ENCODE measurements around the gene RPL39L. TPM values are rescaled to one million over a fixed set of nuclear protein-coding genes. Genes with fewer than 3 reads are reported as not detected.

The RPL39L gene
- total RNA-seq, 4 donors from 2014 or later = 5.4 to 8.9 (median 7.4) TPM

GRCh38 chr3:187102073-187102634 lies 37.1 kb downstream of the RPL39L start:
- H3K9me3 ChIP-seq = peaks cover 0 to 12% (median 0%) of the 10 kb centered on the region in 3 donors
- H3K4me3 ChIP-seq = peak overlapping the region; percentile 17 to 41
- no peak for ATAC-seq
- 60% methylated on average over 1 of the region's 1 CpG; no CpG with 5 or more reads in 1 of the 2 donors for WGBS, 2 donors (ENCODE audit: low coverage in 1 of 2)
- no peaks in the 10 kb centered on the region for H3K27me3 ChIP-seq
- no peak for TF ChIP-seq POLR2AphosphoS5 (IDR thresholded peaks at IDR 0.05)
- TF ChIP-seq EP300 (IDR thresholded peaks at IDR 0.05) = no peak
- TF ChIP-seq CTCF (IDR thresholded peaks at IDR 0.05) = no peak
- TF ChIP-seq POLR2A (IDR thresholded peaks at IDR 0.05) = no peak
- H3K4me1 ChIP-seq = peaks cover 0 to 24% (median 3%) of the 10 kb centered on the region in 3 donors
- H3K36me3 ChIP-seq = no peaks in the 10 kb centered on the region
- H3K27ac ChIP-seq = peak overlapping the region in 3 of 4 donors; percentile 61 to 73 (median 70)

DNA sequence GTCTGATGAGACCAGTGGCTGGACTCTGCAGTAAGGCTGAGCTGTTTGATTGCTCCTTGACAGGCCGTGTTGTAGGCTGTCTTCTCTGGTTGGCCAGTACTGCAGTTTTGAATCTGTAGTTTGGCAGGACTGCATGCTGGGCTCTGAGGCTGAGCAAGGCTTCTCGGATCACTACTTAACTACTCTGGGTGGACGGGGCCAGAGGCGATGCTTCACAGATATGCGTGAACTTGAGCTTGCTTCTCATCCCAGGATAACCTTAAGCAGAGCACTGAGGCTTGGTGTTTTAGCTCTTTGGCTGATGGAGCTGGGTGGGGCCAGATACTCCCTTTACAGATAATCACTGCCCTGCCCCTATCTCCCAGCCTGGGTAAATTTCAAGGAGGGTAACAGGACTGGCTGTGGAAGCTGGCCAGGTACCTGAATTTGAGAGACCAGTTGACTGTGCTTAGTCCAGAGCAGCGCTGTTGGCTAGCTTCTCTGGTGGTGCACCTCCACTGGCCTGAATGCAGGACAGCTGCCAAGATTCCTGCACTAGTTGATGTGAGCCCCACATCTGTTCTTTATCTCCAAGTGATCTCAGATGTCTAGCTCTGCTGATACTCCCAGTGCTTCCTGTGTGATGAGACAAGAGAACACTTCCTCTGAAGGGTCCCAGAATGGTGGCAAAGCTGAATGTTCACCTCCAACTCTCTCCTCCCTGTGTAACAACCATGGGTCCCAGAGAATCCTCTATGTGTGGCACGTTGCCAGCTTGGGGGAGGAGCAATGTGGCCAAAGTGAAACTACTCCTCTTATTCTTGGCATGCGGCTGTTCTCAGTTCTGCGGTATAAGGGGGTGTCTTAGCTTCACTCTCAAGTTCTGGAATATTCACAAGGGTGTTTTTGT lies 37.9 kb downstream of the RPL39L start:
- peak overlapping the region; percentile 17 to 41 for H3K4me3 ChIP-seq
- peak overlapping the region in 3 of 4 donors; percentile 61 to 73 (median 70) for H3K27ac ChIP-seq
- TF ChIP-seq POLR2AphosphoS5 (IDR thresholded peaks at IDR 0.05) = peak; percentile 12
- TF ChIP-seq POLR2A (IDR thresholded peaks at IDR 0.05) = no peak
- TF ChIP-seq EP300 (IDR thresholded peaks at IDR 0.05) = no peak
- no peaks in the 10 kb centered on the region for H3K27me3 ChIP-seq
- WGBS, 2 donors (ENCODE audit: low coverage in 1 of 2) = 13 to 14% methylated on average over 1 to 5 of the region's 9 CpGs
- peaks cover 0 to 12% (median 0%) of the 10 kb centered on the region in 3 donors for H3K9me3 ChIP-seq
- no peaks in the 10 kb centered on the region for H3K36me3 ChIP-seq
- ATAC-seq = peak; percentile 73
- peaks cover 0 to 24% (median 3%) of the 10 kb centered on the region in 3 donors for H3K4me1 ChIP-seq

DNA sequence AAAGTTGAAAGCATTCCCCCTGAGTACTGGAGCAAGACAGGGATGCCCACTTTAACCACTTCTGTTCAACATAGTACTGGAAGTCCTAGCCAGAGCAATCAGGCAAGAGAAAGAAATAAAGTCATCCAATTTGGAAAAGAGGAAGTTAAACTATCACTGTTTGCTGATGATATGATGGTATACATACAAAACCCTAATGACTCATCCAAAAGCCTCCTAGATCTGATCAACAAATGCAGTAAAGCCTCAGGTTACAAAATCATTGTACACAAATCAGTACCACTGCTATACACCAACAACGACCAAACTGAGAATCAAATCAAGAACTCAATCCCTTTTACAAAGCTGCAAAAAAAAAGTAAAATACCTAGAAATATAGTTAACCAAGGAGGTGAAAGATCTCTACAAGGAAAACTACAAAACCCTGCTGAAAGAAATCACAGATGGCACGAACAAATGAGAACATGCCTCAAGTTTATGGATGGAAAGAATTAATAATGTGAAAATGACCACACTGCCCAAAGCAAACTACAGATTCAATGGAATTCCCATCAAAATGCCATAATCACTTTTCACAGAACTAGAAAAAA lies 40.3 kb downstream of the RPL39L start:
- Histone ChIP-seq H3K4me1 (peaks cover 0 to 24% (median 3%) of the 10 kb centered on the region in 3 donors), H3K27ac (no peak overlapping the region), H3K27me3 (no peaks in the 10 kb centered on the region), H3K4me3 (no peak overlapping the region), H3K36me3 (no peaks in the 10 kb centered on the region), H3K9me3 (peaks cover 0 to 12% (median 0%) of the 10 kb centered on the region in 3 donors)
- 82 to 94% methylated on average over 2 of the region's 2 CpGs for WGBS, 2 donors (ENCODE audit: low coverage in 1 of 2)
- TF ChIP-seq POLR2A (IDR thresholded peaks at IDR 0.05) (no peak), POLR2AphosphoS5 (IDR thresholded peaks at IDR 0.05) (no peak), EP300 (IDR thresholded peaks at IDR 0.05) (no peak), CTCF (IDR thresholded peaks at IDR 0.05) (no peak)
- no peak for ATAC-seq

GRCh38 chr3:187093320-187093719 lies 46.0 kb downstream of the RPL39L start:
- H3K27ac ChIP-seq = no peak overlapping the region
- no peaks in the 10 kb centered on the region for H3K36me3 ChIP-seq
- no peaks in the 10 kb centered on the region for H3K4me1 ChIP-seq
- H3K4me3 ChIP-seq = no peak overlapping the region
- peaks cover 0 to 16% (median 0%) of the 10 kb centered on the region in 3 donors for H3K9me3 ChIP-seq
- 80 to 100% methylated on average over 1 of the region's 1 CpG for WGBS, 2 donors (ENCODE audit: low coverage in 1 of 2)
- no peaks in the 10 kb centered on the region for H3K27me3 ChIP-seq
- TF ChIP-seq CTCF (IDR thresholded peaks at IDR 0.05) (no peak), POLR2AphosphoS5 (IDR thresholded peaks at IDR 0.05) (no peak), EP300 (IDR thresholded peaks at IDR 0.05) (no peak), POLR2A (IDR thresholded peaks at IDR 0.05) (no peak)
- ATAC-seq = no peak

DNA sequence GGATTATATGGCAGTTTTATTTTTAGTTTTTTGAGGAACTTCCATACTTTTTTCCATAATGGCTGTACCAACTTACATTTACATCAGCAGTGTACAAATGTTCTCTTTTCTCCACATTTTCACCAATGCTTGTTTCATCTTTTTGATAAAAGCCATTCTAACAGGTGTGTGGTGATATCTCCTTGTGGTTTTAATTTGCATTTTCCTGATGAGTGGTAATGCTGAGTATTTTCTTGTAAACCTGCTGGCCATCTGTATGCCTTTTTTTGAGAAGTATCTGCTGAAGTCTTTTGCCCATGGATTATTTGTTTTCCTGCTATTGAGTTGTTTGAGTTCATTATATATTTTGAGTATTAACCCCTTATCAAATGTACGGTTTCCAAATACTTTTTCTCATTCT lies 50.6 kb downstream of the RPL39L start:
- ATAC-seq = no peak

More for the DNA sequence above, 50.6 kb downstream of the RPL39L start:
- Histone ChIP-seq H3K36me3 (no peaks in the 10 kb centered on the region), H3K4me1 (peaks cover 0 to 9% (median 0%) of the 10 kb centered on the region in 3 donors), H3K4me3 (no peak overlapping the region), H3K9me3 (peaks cover 0 to 28% (median 0%) of the 10 kb centered on the region in 3 donors), H3K27ac (no peak overlapping the region), H3K27me3 (no peaks in the 10 kb centered on the region)
- TF ChIP-seq POLR2AphosphoS5 (IDR thresholded peaks at IDR 0.05) (no peak), EP300 (IDR thresholded peaks at IDR 0.05) (no peak), POLR2A (IDR thresholded peaks at IDR 0.05) (no peak), CTCF (IDR thresholded peaks at IDR 0.05) (no peak)
- WGBS, 2 donors (ENCODE audit: low coverage in 1 of 2) = 65 to 70% methylated on average over 1 of the region's 1 CpG
